HepG2 (cell line): ENCODE data around the gene NAPB. TPM values are rescaled to one million over a fixed set of nuclear protein-coding genes. Genes with fewer than 3 reads are reported as not detected.

Experiments
- KDM5B ChIP-seq: sonication (generic); formaldehyde crosslinking; IDR thresholded peaks from 2 replicates; pipeline ENCODE4 v1.4.0; 2020; ENCODE audit warnings: missing genetic modification reagents, mild to moderate bottlenecking, borderline replicate concordance
- PHF5A ChIP-seq: IDR thresholded peaks from one replicate; pipeline ENCODE4 v1.6.1; 2018; ENCODE audit warnings: low read depth, missing genetic modification reagents; ENCODE audit not compliant: unreplicated experiment
- RAD51 ChIP-seq: fragments of 450-650 bp; IDR thresholded peaks from 2 replicates; pipeline ENCODE4 v1.6.1; 2016; ENCODE audit warnings: borderline replicate concordance
- RBM39 ChIP-seq: fragments of 200-400 bp; formaldehyde crosslinking; IDR thresholded peaks from one replicate; pipeline ENCODE4 v1.6.1; 2018; ENCODE audit warnings: antibody characterized with exemption, mild to moderate bottlenecking, low read depth, low read length; ENCODE audit not compliant: poor library complexity, severe bottlenecking
- SCMH1 ChIP-seq: sonication (generic); formaldehyde crosslinking; IDR thresholded peaks from 2 replicates; pipeline ENCODE4 v1.9.0; 2021; ENCODE audit warnings: missing genetic modification reagents, mild to moderate bottlenecking, borderline replicate concordance
- STAT5B ChIP-seq: sonication (generic); formaldehyde crosslinking; IDR thresholded peaks from 2 replicates; pipeline ENCODE4 v1.4.0; 2020; ENCODE audit warnings: missing genetic modification reagents
- ZNF260 ChIP-seq: sonication (generic); formaldehyde crosslinking; IDR thresholded peaks from 2 replicates; pipeline ENCODE4 v1.4.0; 2020; ENCODE audit warnings: missing genetic modification reagents, low read depth, mild to moderate bottlenecking, borderline replicate concordance
- ZNF563 ChIP-seq: sonication (generic); formaldehyde crosslinking; IDR thresholded peaks from 2 replicates; pipeline ENCODE4 v1.8.0; 2022; ENCODE audit warnings: mild to moderate bottlenecking, moderate library complexity, missing genetic modification reagents
- polyA plus RNA-seq, 8 experiments: library from polyadenylated mRNA; depleted of rRNA in 3 of 8; stranded (reverse) in 7 of 8; unstranded in 1 of 8; fragments of >200 nt; fragmentation: Illumina TruSeq in 4 of 8; extraction: Trizol in 4 of 8; gene quantifications; 2 replicates each; pipeline versions ENCODE4 v1.2.1 to v1.2.3, GENCODE V29; 2011 to 2016; ENCODE audit warnings: low read depth in 4 of 8, missing spikeins in 1 of 8, mixed read lengths in 1 of 8; ENCODE audit not compliant: insufficient read depth in 1 of 8
- total RNA-seq, 5 experiments: library from RNA; depleted of rRNA; stranded (reverse); fragments of >200 nt; fragmentation: Illumina TruSeq; extraction: Trizol; gene quantifications; 2 replicates each; pipeline ENCODE4 v1.2.3, GENCODE V29; 2016; ENCODE audit warnings: low read depth in 1 of 5
- TF ChIP-seq, protein P1 (sequence below): sonication (generic); formaldehyde crosslinking; IDR thresholded peaks from 2 replicates; pipeline ENCODE4 v1.5.1; 2020; ENCODE audit warnings: mild to moderate bottlenecking, missing genetic modification reagents, moderate library complexity
- TF ChIP-seq, protein P2 (sequence below): sonication (generic); formaldehyde crosslinking; conservative IDR thresholded peaks from 2 replicates; pipeline ENCODE4 v1.4.0; 2020; ENCODE audit warnings: missing genetic modification reagents
- TF ChIP-seq, protein P3 (sequence below): sonication (generic); formaldehyde crosslinking; IDR thresholded peaks from 2 replicates; pipeline ENCODE4 v1.8.0; 2022; ENCODE audit warnings: mild to moderate bottlenecking, missing genetic modification reagents, borderline replicate concordance
- TF ChIP-seq, protein P4 (sequence below): IDR thresholded peaks from 2 replicates; pipeline ENCODE4 v1.6.1; 2016; ENCODE audit warnings: low read depth, missing genetic modification reagents, missing compliant biosample characterization
- TF ChIP-seq, protein P5 (sequence below): sonication (generic); formaldehyde crosslinking; conservative IDR thresholded peaks from 2 replicates; pipeline ENCODE4 v1.5.0; 2020; ENCODE audit warnings: missing genetic modification reagents

The NAPB gene
- total and polyA plus RNA-seq, 2 of the 13 experiments (the other 11 are each of a cell fraction or from before 2014, with no cell fraction given), result 15.2 to 16.1 TPM

DNA sequence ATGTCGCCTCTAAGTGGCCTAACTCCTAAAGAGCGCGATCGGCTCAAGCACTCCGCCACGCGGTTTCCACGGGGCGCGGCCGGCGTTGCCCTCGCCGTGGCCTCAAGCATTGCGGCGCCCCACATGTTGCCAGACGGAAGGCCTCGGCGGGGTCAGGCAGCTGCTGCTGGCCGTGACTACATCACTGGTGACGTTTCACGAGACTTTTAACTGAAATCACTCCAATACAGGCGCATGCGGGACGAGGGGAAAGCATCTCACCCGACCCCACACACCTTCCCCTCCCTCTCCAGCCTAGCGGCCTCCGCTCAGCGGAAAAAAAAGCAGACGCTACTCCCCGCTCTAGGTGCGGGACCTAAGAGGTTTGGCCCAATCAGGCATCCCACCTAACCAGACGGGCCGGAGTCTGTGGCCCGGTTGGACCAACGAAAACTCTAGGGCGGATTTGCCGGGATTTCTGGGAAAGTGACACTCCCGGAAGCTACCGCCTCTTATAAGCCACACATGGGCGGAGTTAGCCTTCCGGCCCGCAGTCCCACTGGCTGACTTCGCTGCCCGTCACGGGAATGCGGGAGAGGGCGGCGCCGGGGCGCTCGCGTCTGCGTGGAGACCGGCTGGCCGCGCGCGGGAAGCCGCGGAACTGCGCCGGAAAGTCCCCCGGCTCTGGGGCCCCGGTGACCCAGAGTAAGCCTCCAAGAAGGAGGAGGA, 70.9 kb downstream of the NAPB start, which contains the start of gene NXT1 (continued):
- TF ChIP-seq, protein P1, sequence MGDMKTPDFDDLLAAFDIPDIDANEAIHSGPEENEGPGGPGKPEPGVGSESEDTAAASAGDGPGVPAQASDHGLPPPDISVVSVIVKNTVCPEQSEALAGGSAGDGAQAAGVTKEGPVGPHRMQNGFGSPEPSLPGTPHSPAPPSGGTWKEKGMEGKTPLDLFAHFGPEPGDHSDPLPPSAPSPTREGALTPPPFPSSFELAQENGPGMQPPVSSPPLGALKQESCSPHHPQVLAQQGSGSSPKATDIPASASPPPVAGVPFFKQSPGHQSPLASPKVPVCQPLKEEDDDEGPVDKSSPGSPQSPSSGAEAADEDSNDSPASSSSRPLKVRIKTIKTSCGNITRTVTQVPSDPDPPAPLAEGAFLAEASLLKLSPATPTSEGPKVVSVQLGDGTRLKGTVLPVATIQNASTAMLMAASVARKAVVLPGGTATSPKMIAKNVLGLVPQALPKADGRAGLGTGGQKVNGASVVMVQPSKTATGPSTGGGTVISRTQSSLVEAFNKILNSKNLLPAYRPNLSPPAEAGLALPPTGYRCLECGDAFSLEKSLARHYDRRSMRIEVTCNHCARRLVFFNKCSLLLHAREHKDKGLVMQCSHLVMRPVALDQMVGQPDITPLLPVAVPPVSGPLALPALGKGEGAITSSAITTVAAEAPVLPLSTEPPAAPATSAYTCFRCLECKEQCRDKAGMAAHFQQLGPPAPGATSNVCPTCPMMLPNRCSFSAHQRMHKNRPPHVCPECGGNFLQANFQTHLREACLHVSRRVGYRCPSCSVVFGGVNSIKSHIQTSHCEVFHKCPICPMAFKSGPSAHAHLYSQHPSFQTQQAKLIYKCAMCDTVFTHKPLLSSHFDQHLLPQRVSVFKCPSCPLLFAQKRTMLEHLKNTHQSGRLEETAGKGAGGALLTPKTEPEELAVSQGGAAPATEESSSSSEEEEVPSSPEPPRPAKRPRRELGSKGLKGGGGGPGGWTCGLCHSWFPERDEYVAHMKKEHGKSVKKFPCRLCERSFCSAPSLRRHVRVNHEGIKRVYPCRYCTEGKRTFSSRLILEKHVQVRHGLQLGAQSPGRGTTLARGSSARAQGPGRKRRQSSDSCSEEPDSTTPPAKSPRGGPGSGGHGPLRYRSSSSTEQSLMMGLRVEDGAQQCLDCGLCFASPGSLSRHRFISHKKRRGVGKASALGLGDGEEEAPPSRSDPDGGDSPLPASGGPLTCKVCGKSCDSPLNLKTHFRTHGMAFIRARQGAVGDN, result peak; percentile 97
- TF ChIP-seq STAT5B (CRISPR knock-in tag) (0 out of 2 replicates have a peak, but pooled peaks have one; percentile 50), RAD51 (no peak), ZNF563 (peak; percentile 61), PHF5A (peak; percentile 54), SCMH1 (CRISPR knock-in tag) (no peak), KDM5B (peak; percentile 89; the same call in 1 of the 2 replicates), ZNF260 (CRISPR knock-in tag) (no peak), RBM39 (peak; percentile 88)
- TF ChIP-seq, protein P2, sequence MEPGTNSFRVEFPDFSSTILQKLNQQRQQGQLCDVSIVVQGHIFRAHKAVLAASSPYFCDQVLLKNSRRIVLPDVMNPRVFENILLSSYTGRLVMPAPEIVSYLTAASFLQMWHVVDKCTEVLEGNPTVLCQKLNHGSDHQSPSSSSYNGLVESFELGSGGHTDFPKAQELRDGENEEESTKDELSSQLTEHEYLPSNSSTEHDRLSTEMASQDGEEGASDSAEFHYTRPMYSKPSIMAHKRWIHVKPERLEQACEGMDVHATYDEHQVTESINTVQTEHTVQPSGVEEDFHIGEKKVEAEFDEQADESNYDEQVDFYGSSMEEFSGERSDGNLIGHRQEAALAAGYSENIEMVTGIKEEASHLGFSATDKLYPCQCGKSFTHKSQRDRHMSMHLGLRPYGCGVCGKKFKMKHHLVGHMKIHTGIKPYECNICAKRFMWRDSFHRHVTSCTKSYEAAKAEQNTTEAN (CRISPR knock-in tag), result peak; percentile 6; the same call in 1 of the 2 replicates
- TF ChIP-seq, protein P3, sequence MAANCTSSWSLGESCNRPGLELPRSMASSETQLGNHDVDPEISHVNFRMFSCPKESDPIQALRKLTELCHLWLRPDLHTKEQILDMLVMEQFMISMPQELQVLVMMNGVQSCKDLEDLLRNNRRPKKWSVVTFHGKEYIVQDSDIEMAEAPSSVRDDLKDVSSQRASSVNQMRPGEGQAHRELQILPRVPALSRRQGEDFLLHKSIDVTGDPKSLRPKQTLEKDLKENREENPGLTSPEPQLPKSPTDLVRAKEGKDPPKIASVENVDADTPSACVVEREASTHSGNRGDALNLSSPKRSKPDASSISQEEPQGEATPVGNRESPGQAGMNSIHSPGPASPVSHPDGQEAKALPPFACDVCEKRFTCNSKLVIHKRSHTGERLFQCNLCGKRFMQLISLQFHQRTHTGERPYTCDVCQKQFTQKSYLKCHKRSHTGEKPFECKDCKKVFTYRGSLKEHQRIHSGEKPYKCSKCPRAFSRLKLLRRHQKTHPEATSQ (CRISPR knock-in tag), result 0 out of 2 replicates have a peak, but pooled peaks have one; percentile 20
- TF ChIP-seq, protein P4, sequence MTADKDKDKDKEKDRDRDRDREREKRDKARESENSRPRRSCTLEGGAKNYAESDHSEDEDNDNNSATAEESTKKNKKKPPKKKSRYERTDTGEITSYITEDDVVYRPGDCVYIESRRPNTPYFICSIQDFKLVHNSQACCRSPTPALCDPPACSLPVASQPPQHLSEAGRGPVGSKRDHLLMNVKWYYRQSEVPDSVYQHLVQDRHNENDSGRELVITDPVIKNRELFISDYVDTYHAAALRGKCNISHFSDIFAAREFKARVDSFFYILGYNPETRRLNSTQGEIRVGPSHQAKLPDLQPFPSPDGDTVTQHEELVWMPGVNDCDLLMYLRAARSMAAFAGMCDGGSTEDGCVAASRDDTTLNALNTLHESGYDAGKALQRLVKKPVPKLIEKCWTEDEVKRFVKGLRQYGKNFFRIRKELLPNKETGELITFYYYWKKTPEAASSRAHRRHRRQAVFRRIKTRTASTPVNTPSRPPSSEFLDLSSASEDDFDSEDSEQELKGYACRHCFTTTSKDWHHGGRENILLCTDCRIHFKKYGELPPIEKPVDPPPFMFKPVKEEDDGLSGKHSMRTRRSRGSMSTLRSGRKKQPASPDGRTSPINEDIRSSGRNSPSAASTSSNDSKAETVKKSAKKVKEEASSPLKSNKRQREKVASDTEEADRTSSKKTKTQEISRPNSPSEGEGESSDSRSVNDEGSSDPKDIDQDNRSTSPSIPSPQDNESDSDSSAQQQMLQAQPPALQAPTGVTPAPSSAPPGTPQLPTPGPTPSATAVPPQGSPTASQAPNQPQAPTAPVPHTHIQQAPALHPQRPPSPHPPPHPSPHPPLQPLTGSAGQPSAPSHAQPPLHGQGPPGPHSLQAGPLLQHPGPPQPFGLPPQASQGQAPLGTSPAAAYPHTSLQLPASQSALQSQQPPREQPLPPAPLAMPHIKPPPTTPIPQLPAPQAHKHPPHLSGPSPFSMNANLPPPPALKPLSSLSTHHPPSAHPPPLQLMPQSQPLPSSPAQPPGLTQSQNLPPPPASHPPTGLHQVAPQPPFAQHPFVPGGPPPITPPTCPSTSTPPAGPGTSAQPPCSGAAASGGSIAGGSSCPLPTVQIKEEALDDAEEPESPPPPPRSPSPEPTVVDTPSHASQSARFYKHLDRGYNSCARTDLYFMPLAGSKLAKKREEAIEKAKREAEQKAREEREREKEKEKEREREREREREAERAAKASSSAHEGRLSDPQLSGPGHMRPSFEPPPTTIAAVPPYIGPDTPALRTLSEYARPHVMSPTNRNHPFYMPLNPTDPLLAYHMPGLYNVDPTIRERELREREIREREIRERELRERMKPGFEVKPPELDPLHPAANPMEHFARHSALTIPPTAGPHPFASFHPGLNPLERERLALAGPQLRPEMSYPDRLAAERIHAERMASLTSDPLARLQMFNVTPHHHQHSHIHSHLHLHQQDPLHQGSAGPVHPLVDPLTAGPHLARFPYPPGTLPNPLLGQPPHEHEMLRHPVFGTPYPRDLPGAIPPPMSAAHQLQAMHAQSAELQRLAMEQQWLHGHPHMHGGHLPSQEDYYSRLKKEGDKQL, result peak; percentile 48; the same call in 1 of the 2 replicates
- TF ChIP-seq, protein P5, sequence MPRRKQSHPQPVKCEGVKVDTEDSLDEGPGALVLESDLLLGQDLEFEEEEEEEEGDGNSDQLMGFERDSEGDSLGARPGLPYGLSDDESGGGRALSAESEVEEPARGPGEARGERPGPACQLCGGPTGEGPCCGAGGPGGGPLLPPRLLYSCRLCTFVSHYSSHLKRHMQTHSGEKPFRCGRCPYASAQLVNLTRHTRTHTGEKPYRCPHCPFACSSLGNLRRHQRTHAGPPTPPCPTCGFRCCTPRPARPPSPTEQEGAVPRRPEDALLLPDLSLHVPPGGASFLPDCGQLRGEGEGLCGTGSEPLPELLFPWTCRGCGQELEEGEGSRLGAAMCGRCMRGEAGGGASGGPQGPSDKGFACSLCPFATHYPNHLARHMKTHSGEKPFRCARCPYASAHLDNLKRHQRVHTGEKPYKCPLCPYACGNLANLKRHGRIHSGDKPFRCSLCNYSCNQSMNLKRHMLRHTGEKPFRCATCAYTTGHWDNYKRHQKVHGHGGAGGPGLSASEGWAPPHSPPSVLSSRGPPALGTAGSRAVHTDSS (CRISPR knock-in tag), result no peak
